Mucosa of descending colon (tissue), 3 donors: ENCODE measurements around the gene MED20. TPM values are rescaled to one million over a fixed set of nuclear protein-coding genes. Genes with fewer than 3 reads are reported as not detected.
A peak's percentile ranks its signal among the peaks of the same experiment; 100 is the strongest.
"Not testable (repeated sequence)": the region's sequence is repeated elsewhere in the genome, so short reads cannot be mapped to it uniquely, and the experiment has no call there.

ENCODE experiments used
- ATAC-seq: fragments of 200-7000 bp; cut with Tn5 transposase; one replicate; pipeline ENCODE4 v1.9.1; 2020; ENCODE audit warnings: mild to moderate bottlenecking, moderate library complexity
- DNase-seq, 3 donors: peaks; one replicate each; pipeline ENCODE4 v3.0.0-alpha.2; 2020
- H3K36me3 ChIP-seq: fragments of 200-600 bp; one replicate; pipeline ENCODE4 v1.8.0; 2021; ENCODE audit warnings: low read depth, mild to moderate bottlenecking
- H3K4me1 ChIP-seq: fragments of 200-600 bp; one replicate; pipeline ENCODE4 v1.8.0; 2021; ENCODE audit warnings: low read depth, mild to moderate bottlenecking
- H3K4me3 ChIP-seq: fragments of 200-600 bp; one replicate; pipeline ENCODE4 v1.8.0; 2021; ENCODE audit warnings: mild to moderate bottlenecking
- H3K9me3 ChIP-seq: fragments of 200-600 bp; one replicate; pipeline ENCODE4 v1.8.0; 2021; ENCODE audit warnings: mild to moderate bottlenecking
- intact Hi-C, 2 donors: fragments of 100-400 bp; cut with DNase I in 1 of 2; cut with micrococcal nuclease in 1 of 2; formaldehyde crosslinking; loops; one replicate each; pipeline versions ENCODE4 v1.11.0 to v1.11.1; 2022; cut with DNase I, micrococcal nuclease
- total RNA-seq, 3 donors: library from RNA; stranded (reverse); fragmentation: NEBNext Ultra II Directional in 2 of 3; extraction: Animal tissue kit (Norgen Biotek cat#: 25700) in 2 of 3; gene quantifications; one replicate each; pipeline versions ENCODE4 v1.2.1 to v1.2.4, GENCODE V29; 2021 to 2023
- TF ChIP-seq, protein P1 (sequence below): fragments of 200-600 bp; IDR thresholded peaks from one replicate; pipeline ENCODE4 v1.8.0; 2022; ENCODE audit warnings: antibody characterized with exemption, mild to moderate bottlenecking
- donor health status: DM: no; HTN: no; CAD: no; lungs with moderate emphysema.
- donor health status: DM: no; HTN: no; CAD: no.
- donor health status: DM: no; HTN: yes; CAD: no.

MED20 gene
- total RNA-seq, 3 donors from 2014 or later = 15.5 to 21.2 (median 18.6) TPM

DNA sequence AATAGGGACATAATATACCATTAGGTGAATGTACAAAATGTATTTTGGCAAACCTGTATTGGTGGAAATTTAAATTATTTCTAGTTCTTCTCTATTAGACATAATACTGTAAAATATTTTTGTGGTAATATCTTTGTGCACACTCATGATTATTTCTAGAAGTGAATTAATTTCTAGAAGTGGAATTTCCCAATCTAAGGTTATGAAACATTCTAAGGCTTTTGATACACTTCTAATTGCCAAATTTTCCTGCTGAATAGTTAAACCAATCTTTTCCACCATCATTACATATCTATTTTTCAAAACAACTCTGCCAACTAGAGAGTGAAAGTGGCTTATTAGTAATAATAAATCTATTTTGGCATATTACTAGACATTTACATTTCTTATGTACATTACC is 22.5 kb upstream of the MED20 start:
- TF ChIP-seq, protein P1, sequence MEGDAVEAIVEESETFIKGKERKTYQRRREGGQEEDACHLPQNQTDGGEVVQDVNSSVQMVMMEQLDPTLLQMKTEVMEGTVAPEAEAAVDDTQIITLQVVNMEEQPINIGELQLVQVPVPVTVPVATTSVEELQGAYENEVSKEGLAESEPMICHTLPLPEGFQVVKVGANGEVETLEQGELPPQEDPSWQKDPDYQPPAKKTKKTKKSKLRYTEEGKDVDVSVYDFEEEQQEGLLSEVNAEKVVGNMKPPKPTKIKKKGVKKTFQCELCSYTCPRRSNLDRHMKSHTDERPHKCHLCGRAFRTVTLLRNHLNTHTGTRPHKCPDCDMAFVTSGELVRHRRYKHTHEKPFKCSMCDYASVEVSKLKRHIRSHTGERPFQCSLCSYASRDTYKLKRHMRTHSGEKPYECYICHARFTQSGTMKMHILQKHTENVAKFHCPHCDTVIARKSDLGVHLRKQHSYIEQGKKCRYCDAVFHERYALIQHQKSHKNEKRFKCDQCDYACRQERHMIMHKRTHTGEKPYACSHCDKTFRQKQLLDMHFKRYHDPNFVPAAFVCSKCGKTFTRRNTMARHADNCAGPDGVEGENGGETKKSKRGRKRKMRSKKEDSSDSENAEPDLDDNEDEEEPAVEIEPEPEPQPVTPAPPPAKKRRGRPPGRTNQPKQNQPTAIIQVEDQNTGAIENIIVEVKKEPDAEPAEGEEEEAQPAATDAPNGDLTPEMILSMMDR = no peak
- ATAC-seq = no peak
- H3K36me3 ChIP-seq = no peaks in the 10 kb centered on the region
- no peak overlapping the region for H3K4me3 ChIP-seq
- peaks cover 20% of the 10 kb centered on the region for H3K4me1 ChIP-seq
- DNase-seq = no peak
- H3K9me3 ChIP-seq = no peaks in the 10 kb centered on the region
- intact Hi-C loops = loop anchor here (5.0 to 10.0 kb wide), 2 partner anchors 99 to 101 kb away; no protein-coding TSS in a partner anchor

DNA sequence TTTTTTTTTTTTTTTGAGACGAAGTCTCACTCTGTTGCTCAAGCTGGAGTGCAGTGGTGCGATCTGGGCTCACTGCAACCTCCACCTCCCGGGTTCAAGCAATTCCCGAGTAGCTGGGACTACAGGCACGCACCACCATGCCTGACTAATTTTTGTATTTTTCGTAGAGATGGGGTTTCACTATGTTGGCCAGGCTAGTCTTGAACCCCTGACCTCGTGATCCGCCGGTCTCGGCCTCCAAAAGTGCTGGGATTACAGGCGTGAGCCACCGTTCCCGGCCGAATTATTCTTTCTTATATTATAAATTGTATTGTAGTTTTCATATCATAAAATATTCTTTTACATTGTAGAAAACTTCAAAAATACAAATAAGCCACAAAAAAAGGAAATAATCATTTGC is 21.9 kb upstream of the MED20 start:
- not testable (repeated sequence) for ATAC-seq, H3K4me3 ChIP-seq, DNase-seq, H3K36me3 ChIP-seq, H3K9me3 ChIP-seq
- intact Hi-C loops = loop anchor here (5.0 to 10.0 kb wide), 2 partner anchors 99 to 102 kb away; no protein-coding TSS in a partner anchor
- H3K4me1 ChIP-seq = peaks cover 20% of the 10 kb centered on the region

DNA sequence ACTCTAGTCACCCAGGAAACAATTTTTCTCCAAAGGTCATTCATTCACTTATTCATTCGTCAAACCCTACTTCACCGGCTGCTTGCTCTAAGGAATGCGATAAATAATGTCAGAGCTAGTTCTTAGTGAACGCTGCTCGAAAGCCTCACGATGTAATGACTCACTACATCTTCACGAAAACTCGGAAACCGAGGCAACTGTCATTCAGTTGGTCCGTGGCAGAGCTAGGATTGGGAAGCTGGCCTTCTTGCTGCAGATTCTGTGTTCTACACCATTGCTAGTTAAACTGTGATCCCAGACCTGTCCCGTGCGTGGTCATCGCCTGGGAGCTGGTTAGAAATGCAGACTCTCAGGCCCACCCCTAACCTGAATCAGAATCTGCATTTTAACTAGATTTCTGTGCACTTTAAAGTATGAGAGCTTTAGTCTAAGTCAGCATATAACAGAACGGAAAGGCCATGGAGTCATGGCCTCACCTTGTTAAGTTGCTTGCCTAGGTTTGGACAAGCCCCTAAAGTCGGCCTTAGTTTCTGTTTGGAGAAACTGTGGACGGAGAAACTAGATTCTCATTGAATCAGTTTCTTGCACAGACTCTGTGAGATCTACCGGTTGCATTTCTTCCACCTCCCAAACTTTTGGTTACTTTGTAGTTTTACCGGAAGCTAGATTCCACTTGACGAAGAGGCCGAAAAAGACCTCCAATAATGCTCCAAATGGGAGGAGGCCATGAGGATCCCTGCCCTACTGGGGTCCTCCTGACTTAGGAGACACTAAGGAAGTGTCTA is 21.3 kb upstream of the MED20 start:
- Histone ChIP-seq H3K36me3 (no peaks in the 10 kb centered on the region), H3K4me3 (peak overlapping the region; percentile 44), H3K4me1 (peaks cover 20% of the 10 kb centered on the region), H3K9me3 (no peaks in the 10 kb centered on the region)
- DNase-seq = no peak
- intact Hi-C loops = loop anchor here (5.0 to 10.0 kb wide), 2 partner anchors 100 to 103 kb away; no protein-coding TSS in a partner anchor
- TF ChIP-seq, protein P1 = no peak
- ATAC-seq = peak; percentile 1

DNA sequence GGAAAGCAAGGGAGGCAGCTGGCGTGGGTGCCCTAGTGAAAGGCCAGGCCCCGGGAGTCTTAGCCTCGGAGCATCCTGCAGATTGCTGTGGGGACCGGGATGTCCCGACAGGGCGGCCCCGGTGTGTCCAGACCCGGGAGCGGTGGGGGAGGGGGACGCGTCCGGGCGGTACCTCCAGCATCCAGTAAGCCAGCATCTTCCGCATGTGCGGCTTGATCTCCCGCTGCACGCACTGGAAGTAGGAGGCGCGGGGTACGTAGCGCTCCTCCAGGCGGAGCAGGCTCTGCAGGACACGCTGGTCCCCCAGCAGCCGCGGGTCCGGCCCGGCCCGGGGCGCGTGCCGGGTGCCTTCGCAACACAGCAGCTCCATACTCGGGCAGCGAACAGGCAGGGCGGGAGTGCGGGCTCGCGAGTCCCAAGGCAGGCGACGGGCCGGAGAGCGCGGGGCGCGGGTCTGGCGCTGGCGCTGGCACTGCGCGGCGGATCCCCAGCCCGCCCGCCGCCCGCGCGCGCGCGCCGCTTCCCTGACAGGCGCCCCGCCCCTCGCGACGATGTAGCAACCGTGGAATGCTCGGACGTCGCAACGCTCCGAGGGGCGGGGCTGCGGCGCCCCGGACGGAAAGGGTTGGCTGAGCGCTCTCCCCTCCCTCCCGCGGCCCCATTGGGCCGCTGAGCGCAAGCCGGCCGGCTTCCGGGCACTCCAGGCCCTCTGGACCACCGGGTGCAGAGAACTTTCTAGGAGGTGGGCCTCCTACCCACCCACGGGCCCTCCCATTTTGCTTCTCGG is 20.5 kb upstream of the MED20 start, which contains the start of gene CCND3:
Gene CCND3, minus strand, starts transcription at position 529 of the 787 bp plus-strand sequence. Its CDS starts 159 bp downstream, at position 370.
- peaks cover 20% of the 10 kb centered on the region for H3K4me1 ChIP-seq
- H3K4me3 ChIP-seq = peak within 1 kb of the TSS; percentile 44
- DNase-seq (peak; percentile 94 to 96 (median 95)), ATAC-seq (peak; percentile 92)
- H3K36me3 ChIP-seq = no peaks in the 10 kb centered on the region
- H3K9me3 ChIP-seq = no peaks in the 10 kb centered on the region
- TF ChIP-seq, protein P1 = no peak
- intact Hi-C loops = loop anchor here (5.0 to 10.0 kb wide), 2 partner anchors 101 to 103 kb away; no protein-coding TSS in a partner anchor

DNA sequence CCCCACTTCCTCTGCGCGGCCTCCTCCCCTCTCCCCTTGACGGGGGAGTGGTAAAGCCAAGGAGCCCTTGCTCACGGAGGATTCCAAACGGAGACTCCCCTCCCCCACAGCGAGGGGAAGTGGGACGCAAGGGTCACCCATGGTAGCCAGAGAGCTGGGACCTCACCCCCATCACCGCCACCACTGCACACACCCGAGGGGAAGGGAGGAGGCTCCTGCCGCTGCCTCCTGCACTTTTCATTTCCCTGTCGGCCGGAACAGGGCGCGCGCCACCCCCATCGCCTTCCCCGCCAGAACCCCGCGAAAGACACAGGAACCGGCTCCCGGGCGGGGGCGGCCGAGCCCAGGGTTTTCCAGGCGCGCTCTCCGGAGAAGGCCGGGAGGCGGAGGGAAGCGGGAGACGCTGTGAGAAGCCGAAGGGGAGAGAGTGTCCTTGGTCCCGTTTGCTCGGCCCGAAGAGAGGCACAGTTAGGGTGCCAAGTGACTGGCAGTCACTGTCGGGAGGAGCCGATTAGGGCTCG is 19.9 kb upstream of the MED20 start:
- DNase-seq = peak; percentile 61 to 77 (median 70)
- Histone ChIP-seq H3K4me1 (peaks cover 22% of the 10 kb centered on the region), H3K4me3 (peak overlapping the region; percentile 44), H3K9me3 (no peaks in the 10 kb centered on the region), H3K36me3 (peaks cover under 1% of the 10 kb centered on the region)
- TF ChIP-seq, protein P1 = no peak
- ATAC-seq = peak; percentile 41
- intact Hi-C loops = loop anchor here (5.0 to 10.0 kb wide), 2 partner anchors 101 to 104 kb away; no protein-coding TSS in a partner anchor
